K562 (cell line): Measurements from ENCODE around the gene PACS1.

ENCODE experiments used
- HCFC1 ChIP-seq: IDR thresholded peaks from 2 replicates; pipeline ENCODE4 v1.6.1; 2012; ENCODE audit warnings: low read depth, low read length, improper control_type of control experiment
- NRF1 ChIP-seq, 2 experiments: fragments of 450-650 bp; IDR thresholded peaks in 1 of 2; conservative IDR thresholded peaks in 1 of 2; 2 replicates each; pipeline ENCODE4 v1.6.1; 2014; ENCODE audit warnings: mild to moderate bottlenecking in 2 of 2
- PYGO2 ChIP-seq: fragments of 450-650 bp; IDR thresholded peaks from 2 replicates; pipeline ENCODE4 v1.6.1; 2016; ENCODE audit warnings: mild to moderate bottlenecking, missing genetic modification characterization, moderate library complexity, missing compliant biosample characterization
- SMAD3 ChIP-seq: fragments of 450-650 bp; formaldehyde crosslinking; conservative IDR thresholded peaks from 2 replicates; pipeline ENCODE4 v1.4.0; 2020; ENCODE audit warnings: mild to moderate bottlenecking
- ZNF436 ChIP-seq: fragments of 250-450, 450-650 bp; sonication (Bioruptor Pico); formaldehyde crosslinking; IDR thresholded peaks from 2 replicates; pipeline ENCODE4 v1.7.0; 2020; ENCODE audit warnings: mild to moderate bottlenecking

- TF ChIP-seq HCFC1 (no peak), NRF1 (conservative IDR thresholded peaks at IDR 0.05 in 1 of 2, IDR thresholded peaks at IDR 0.05 in 1 of 2) (no peak), PYGO2 (no peak), SMAD3 (no peak), ZNF436 (CRISPR knock-in tag) (no peak)
Observed at GRCh38 chr11:66221726-66222236, 151.7 kb downstream of the PACS1 start.
